HEK293T (cell line): ENCODE measurements around the gene PEBP1.
A peak's percentile ranks its signal among the peaks of the same experiment; 100 is the strongest.

ENCODE experiments used
- CTCF ChIA-PET: fragments of 350-600 bp; formaldehyde crosslinking; extraction: SDS; loops from one replicate; lab custom pipeline; 2021; ENCODE audit warnings: antibody characterized with exemption, inconsistent platforms; lab: Yijun Ruan, JAX
- POLR2A ChIA-PET: fragments of 350-600 bp; formaldehyde crosslinking; extraction: SDS; loops from one replicate; lab custom pipeline; 2020; ENCODE audit warnings: antibody characterized with exemption, inconsistent platforms; lab: Yijun Ruan, JAX
- DNase-seq: peaks from one replicate; pipeline ENCODE4 v3.0.0; 2012; ENCODE audit warnings: mixed read lengths; ENCODE audit errors: extremely low spot score
- ARNT ChIP-seq: fragments of 450-650 bp; IDR thresholded peaks from 2 replicates; pipeline ENCODE4 v1.6.1; 2017; ENCODE audit warnings: mild to moderate bottlenecking
- BHLHE40 ChIP-seq: fragments of 450-650 bp; IDR thresholded peaks from 2 replicates; pipeline ENCODE4 v1.6.1; 2016; ENCODE audit warnings: mild to moderate bottlenecking, moderate library complexity, borderline replicate concordance
- CTBP1 ChIP-seq: fragments of 450-650 bp; IDR thresholded peaks from 2 replicates; pipeline ENCODE4 v1.6.1; 2016; ENCODE audit warnings: borderline replicate concordance
- ELF4 ChIP-seq: fragments of 450-650 bp; IDR thresholded peaks from 2 replicates; pipeline ENCODE4 v1.6.1; 2017; ENCODE audit warnings: antibody characterized with exemption
- FOXA1 ChIP-seq: fragments of 450-650 bp; IDR thresholded peaks from 2 replicates; pipeline ENCODE4 v1.6.1; 2016; ENCODE audit warnings: mild to moderate bottlenecking
- FOXK2 ChIP-seq: fragments of 450-650 bp; IDR thresholded peaks from 2 replicates; pipeline ENCODE4 v1.6.1; 2016; ENCODE audit warnings: mild to moderate bottlenecking
- FOXM1 ChIP-seq: fragments of 450-650 bp; IDR thresholded peaks from 2 replicates; pipeline ENCODE4 v1.6.1; 2017; ENCODE audit warnings: mild to moderate bottlenecking, borderline replicate concordance
- HDGF ChIP-seq: fragments of 450-650 bp; IDR thresholded peaks from 2 replicates; pipeline ENCODE4 v1.6.1; 2017; ENCODE audit warnings: antibody characterized with exemption, borderline replicate concordance
- L3MBTL2 ChIP-seq: fragments of 450-650 bp; conservative IDR thresholded peaks from 2 replicates; pipeline ENCODE4 v1.6.1; 2016; ENCODE audit warnings: mild to moderate bottlenecking
- LEF1 ChIP-seq: fragments of 450-650 bp; IDR thresholded peaks from 2 replicates; pipeline ENCODE4 v1.6.1; 2017; ENCODE audit warnings: mild to moderate bottlenecking, borderline replicate concordance
- NFRKB ChIP-seq: fragments of 450-650 bp; IDR thresholded peaks from 2 replicates; pipeline ENCODE4 v1.6.1; 2016; ENCODE audit warnings: mild to moderate bottlenecking, moderate library complexity
- PKNOX1 ChIP-seq: fragments of 450-650 bp; IDR thresholded peaks from 2 replicates; pipeline ENCODE4 v1.6.1; 2016
- SP1 ChIP-seq: fragments of 450-650 bp; IDR thresholded peaks from 2 replicates; pipeline ENCODE4 v1.6.1; 2017
- SUZ12 ChIP-seq: fragments of 450-650 bp; IDR thresholded peaks from 2 replicates; pipeline ENCODE4 v1.6.1; 2016; ENCODE audit warnings: mild to moderate bottlenecking
- TARDBP ChIP-seq: fragments of 450-650 bp; IDR thresholded peaks from 2 replicates; pipeline ENCODE4 v1.6.1; 2016
- ZNF384 ChIP-seq: fragments of 450-650 bp; IDR thresholded peaks from 2 replicates; pipeline ENCODE4 v1.6.1; 2016

PEBP1 gene

DNA sequence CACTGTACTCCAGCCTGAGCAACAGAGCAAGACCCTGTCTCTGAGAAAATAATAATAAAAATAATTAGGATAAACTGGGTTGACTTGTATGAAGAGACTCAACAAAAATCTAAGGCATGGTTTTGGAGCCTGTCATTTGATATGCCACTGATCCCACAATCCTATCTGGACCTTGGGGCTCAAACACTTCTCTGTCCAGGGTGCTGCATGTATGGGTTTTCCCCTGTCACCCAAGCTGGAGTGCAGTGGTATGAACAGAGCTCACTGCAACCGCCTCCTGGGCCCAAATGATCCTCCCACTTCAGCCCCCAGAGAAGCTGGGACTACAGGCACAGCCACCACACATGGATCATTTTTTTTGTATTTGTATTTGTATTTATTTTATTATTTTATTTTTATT is 26.8 kb upstream of the PEBP1 start:
- TF ChIP-seq PKNOX1, result no peak
- DNase-seq, result no peak
- CTCF ChIA-PET, result no interaction called here
- POLR2A ChIA-PET, result no interaction called here

GRCh38 chr12:118119449-118119879 is 16.5 kb upstream of the PEBP1 start:
- POLR2A ChIA-PET, result no interaction called here

DNA sequence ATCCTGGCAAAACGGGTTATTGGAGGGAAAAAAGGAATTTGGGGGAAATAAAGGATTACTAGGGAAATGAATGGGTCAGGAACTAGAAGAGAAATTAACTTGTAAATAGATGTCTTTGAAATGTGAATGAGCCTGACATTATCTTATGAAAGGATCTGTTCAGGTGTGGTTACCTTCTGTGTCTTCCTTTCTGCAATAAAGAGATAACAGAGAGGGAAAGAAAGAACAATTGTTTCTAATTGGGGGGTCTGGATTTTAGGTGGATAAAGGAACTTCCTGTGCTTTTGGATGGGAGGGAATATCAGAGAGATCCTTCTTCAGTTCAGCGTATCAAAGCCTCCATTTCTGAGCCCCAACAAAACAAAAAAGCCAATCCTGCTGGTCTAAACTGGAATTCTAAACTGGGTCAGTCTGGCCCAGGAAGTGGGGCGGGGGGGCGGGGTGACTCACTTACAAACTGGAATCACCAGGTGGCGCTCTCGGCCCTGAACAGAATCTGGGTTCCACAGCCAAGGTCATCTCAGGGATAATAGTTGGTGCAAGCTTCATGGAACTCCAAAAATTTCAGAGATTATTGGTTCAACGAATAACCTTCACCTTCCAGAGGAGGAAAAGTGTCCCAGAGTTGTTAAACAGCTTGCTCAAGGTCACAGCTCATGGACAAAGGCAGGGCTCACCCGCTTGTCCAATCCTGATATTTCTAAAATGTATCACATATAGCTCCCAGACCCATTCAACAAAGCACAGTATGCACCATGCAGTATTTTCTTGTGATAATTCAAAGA is 15.2 kb upstream of the PEBP1 start:
- peak; percentile 78 for DNase-seq
- TF ChIP-seq FOXM1, result no peak
- no peak for TF ChIP-seq TARDBP
- TF ChIP-seq FOXA1, result no peak
- TF ChIP-seq BHLHE40, result no peak
- TF ChIP-seq PKNOX1, result no peak
- no peak for TF ChIP-seq LEF1
- no peak for TF ChIP-seq CTBP1
- TF ChIP-seq SUZ12, result no peak
- no peak for TF ChIP-seq HDGF
- TF ChIP-seq ELF4, result no peak
- TF ChIP-seq ARNT, result no peak
- TF ChIP-seq FOXK2, result no peak
- no peak for TF ChIP-seq ZNF384
- CTCF ChIA-PET, result interaction anchor here (0.6 to 1.7 kb wide), 8 partner anchors 11 to 276 kb away, joined by 3 to 8 read pairs (median 4); partner anchors contain the start of genes PEBP1 and SUDS3
- POLR2A ChIA-PET, result interaction anchor here (1.4 kb wide), 2 partner anchors 15 to 255 kb away, joined by 7 to 8 read pairs; partner anchors contain the start of genes PEBP1 and SUDS3

More at GRCh38 chr12:118119449-118119879, 16.5 kb upstream of the PEBP1 start:
- DNase-seq, result no peak
- CTCF ChIA-PET, result no interaction called here
- TF ChIP-seq FOXA1 (no peak), PKNOX1 (no peak), LEF1 (no peak), FOXM1 (no peak), NFRKB (no peak), L3MBTL2 (no peak), SUZ12 (no peak), FOXK2 (no peak), ZNF384 (no peak), ELF4 (no peak), CTBP1 (no peak), TARDBP (no peak), HDGF (no peak), SP1 (no peak), ARNT (no peak), BHLHE40 (no peak)

- no peak for DNase-seq
- POLR2A ChIA-PET, result no interaction called here
- no peak for TF ChIP-seq ELF4
- TF ChIP-seq BHLHE40, result no peak
- TF ChIP-seq L3MBTL2, result no peak
- TF ChIP-seq FOXM1, result no peak
- TF ChIP-seq HDGF, result no peak
- CTCF ChIA-PET, result interaction anchor here (0.6 to 1.7 kb wide), 2 partner anchors 14 to 24 kb away, joined by 3 to 6 read pairs; partner anchors contain the start of gene PEBP1
Measured at GRCh38 chr12:118122264-118122663, 13.7 kb upstream of the PEBP1 start.

- TF ChIP-seq L3MBTL2 (no peak), ZNF384 (no peak), TARDBP (no peak), SUZ12 (no peak), FOXA1 (no peak), NFRKB (no peak), SP1 (no peak), LEF1 (no peak), BHLHE40 (no peak), FOXM1 (no peak), PKNOX1 (no peak), HDGF (no peak), CTBP1 (no peak), ARNT (no peak), FOXK2 (no peak), ELF4 (no peak)
- CTCF ChIA-PET, result interaction anchor here (0.5 kb wide), 1 partner anchor 828 kb away, joined by 3 read pairs; no protein-coding TSS in a partner anchor
- no peak for DNase-seq
- POLR2A ChIA-PET, result interaction anchor here (1.2 kb wide), 1 partner anchor 12 kb away, joined by 8 read pairs; the partner anchor contains the start of gene PEBP1
Measured at GRCh38 chr12:118124333-118124874, 11.5 kb upstream of the PEBP1 start.
